ENCODE data around the gene SPAG16. TPM values are rescaled to one million over a fixed set of nuclear protein-coding genes. Genes with fewer than 3 reads are reported as not detected.

SPAG16 gene
- total RNA-seq, 1 experiment from 2014 or later: 21.5 TPM

- no peaks in the 10 kb centered on the region for H3K27me3 ChIP-seq (replicated peaks; ENCODE audit: control insufficient read depth, insufficient read depth, low read length)
- ChIA-PET CTCF (no interaction called here), POLR2A (no interaction called here)
- intact Hi-C loops (cut with micrococcal nuclease; ENCODE audit: unreplicated experiment): no loop called here
- H3K27ac Mint-ChIP-seq (ENCODE audit: unreplicated experiment): no peak overlapping the region
- no peak overlapping the region for H3K4me3 Mint-ChIP-seq (ENCODE audit: unreplicated experiment)
- no peaks in the 10 kb centered on the region for H3K36me3 Mint-ChIP-seq (ENCODE audit: insufficient read depth, unreplicated experiment)
- H3K4me3 ChIP-seq (ENCODE audit: low read depth, low read length): no peak overlapping the region
- BruUV-seq (replicated peaks): no TSS peak
- DNase-seq: no peak
- no peaks in the 10 kb centered on the region for H3K27me3 Mint-ChIP-seq (ENCODE audit: insufficient read depth, unreplicated experiment)
- H3K4me1 Mint-ChIP-seq (ENCODE audit: low read depth, unreplicated experiment): no peaks in the 10 kb centered on the region
- H3K9me3 ChIP-seq: no peaks in the 10 kb centered on the region
- TF ChIP-seq CTCF (IDR thresholded peaks at IDR 0.05; ENCODE audit: insufficient read depth in 1 of 2, low read depth in 1 of 2, low read length in 1 of 2, severe bottlenecking in 1 of 2, unreplicated experiment in 1 of 2): no peak
- H3K36me3 ChIP-seq (ENCODE audit: control insufficient read depth, insufficient read depth, low read length): no peaks in the 10 kb centered on the region
- H3K4me1 ChIP-seq: no peaks in the 10 kb centered on the region
- no peaks in the 10 kb centered on the region for H3K9me3 Mint-ChIP-seq (ENCODE audit: unreplicated experiment)
Measured at GRCh38 chr2:213545964-213546475, 261.8 kb downstream of the SPAG16 start.

- no peak overlapping the region for H3K4me3 Mint-ChIP-seq (ENCODE audit: unreplicated experiment)
- POLR2A ChIA-PET: no interaction called here
- DNase-seq: no peak
- no peak overlapping the region for H3K27ac Mint-ChIP-seq (ENCODE audit: unreplicated experiment)
- TF ChIP-seq CTCF (IDR thresholded peaks at IDR 0.05; ENCODE audit: insufficient read depth in 1 of 2, low read depth in 1 of 2, low read length in 1 of 2, severe bottlenecking in 1 of 2, unreplicated experiment in 1 of 2): no peak
- H3K27me3 Mint-ChIP-seq (ENCODE audit: insufficient read depth, unreplicated experiment): no peaks in the 10 kb centered on the region
- H3K9me3 Mint-ChIP-seq (ENCODE audit: unreplicated experiment): no peaks in the 10 kb centered on the region
- H3K9me3 ChIP-seq: no peaks in the 10 kb centered on the region
- CTCF ChIA-PET: no interaction called here
- no peaks in the 10 kb centered on the region for H3K36me3 Mint-ChIP-seq (ENCODE audit: insufficient read depth, unreplicated experiment)
- H3K4me1 Mint-ChIP-seq (ENCODE audit: low read depth, unreplicated experiment): no peaks in the 10 kb centered on the region
- H3K27me3 ChIP-seq (replicated peaks; ENCODE audit: control insufficient read depth, insufficient read depth, low read length): no peaks in the 10 kb centered on the region
- BruUV-seq (replicated peaks): no TSS peak
- no peak overlapping the region for H3K4me3 ChIP-seq (ENCODE audit: low read depth, low read length)
- intact Hi-C loops (cut with micrococcal nuclease; ENCODE audit: unreplicated experiment): no loop called here
- no peaks in the 10 kb centered on the region for H3K4me1 ChIP-seq
- no peaks in the 10 kb centered on the region for H3K36me3 ChIP-seq (ENCODE audit: control insufficient read depth, insufficient read depth, low read length)
Measured at GRCh38 chr2:213551526-213551925, 267.3 kb downstream of the SPAG16 start.

DNA sequence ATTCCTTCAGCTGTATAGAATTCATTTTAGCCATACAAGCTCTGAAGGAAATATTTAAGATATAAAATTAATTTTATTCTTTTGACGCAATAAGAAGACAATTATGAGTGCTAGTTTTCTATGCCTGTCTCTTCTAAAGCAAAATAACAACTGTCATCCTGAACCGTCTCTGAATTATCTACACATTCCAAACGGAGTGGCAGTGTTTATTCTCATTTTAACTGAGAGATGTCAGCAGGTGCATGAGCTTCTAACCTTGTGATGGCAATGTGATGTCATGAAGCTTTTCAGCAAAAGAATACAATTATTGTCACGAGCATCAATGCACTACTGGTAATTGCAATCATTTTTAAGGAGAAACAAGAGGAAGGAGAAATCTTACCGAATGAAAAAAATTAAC lies 274.8 kb downstream of the SPAG16 start:
- POLR2A ChIA-PET: no interaction called here
- Mint-ChIP-seq H3K4me1 (ENCODE audit: low read depth, unreplicated experiment) (no peaks in the 10 kb centered on the region), H3K4me3 (ENCODE audit: unreplicated experiment) (no peak overlapping the region), H3K36me3 (ENCODE audit: insufficient read depth, unreplicated experiment) (no peaks in the 10 kb centered on the region), H3K27me3 (ENCODE audit: insufficient read depth, unreplicated experiment) (no peaks in the 10 kb centered on the region), H3K27ac (ENCODE audit: unreplicated experiment) (no peak overlapping the region), H3K9me3 (ENCODE audit: unreplicated experiment) (peaks cover 14% of the 10 kb centered on the region)
- Histone ChIP-seq H3K9me3 (no peaks in the 10 kb centered on the region), H3K4me1 (no peaks in the 10 kb centered on the region), H3K27me3 (replicated peaks; ENCODE audit: control insufficient read depth, insufficient read depth, low read length) (no peaks in the 10 kb centered on the region), H3K4me3 (ENCODE audit: low read depth, low read length) (no peak overlapping the region), H3K36me3 (ENCODE audit: control insufficient read depth, insufficient read depth, low read length) (no peaks in the 10 kb centered on the region)
- BruUV-seq (replicated peaks): no TSS peak
- no peak for DNase-seq
- no peak for TF ChIP-seq CTCF (IDR thresholded peaks at IDR 0.05; ENCODE audit: insufficient read depth in 1 of 2, low read depth in 1 of 2, low read length in 1 of 2, severe bottlenecking in 1 of 2, unreplicated experiment in 1 of 2)
- CTCF ChIA-PET: no interaction called here
- intact Hi-C loops (cut with micrococcal nuclease; ENCODE audit: unreplicated experiment): no loop called here
